Skeletal muscle tissue (tissue), 4 donors: Measurements from ENCODE around the gene COBLL1. TPM values are rescaled to one million over a fixed set of nuclear protein-coding genes. Genes with fewer than 3 reads are reported as not detected.

Source experiments
- H3K27ac ChIP-seq: one replicate; pipeline ENCODE4 v1.7.0; 2013; ENCODE audit warnings: mild to moderate bottlenecking, low read depth, low read length, inconsistent platforms
- H3K27me3 ChIP-seq, 3 donors: one replicate each; pipeline ENCODE4 v1.7.0; 2013; ENCODE audit warnings: low read length in 3 of 3; ENCODE audit not compliant: control insufficient read depth in 3 of 3, insufficient read depth in 3 of 3
- H3K36me3 ChIP-seq, 3 donors: one replicate each; pipeline ENCODE4 v1.7.0; 2013; ENCODE audit warnings: low read length in 3 of 3; ENCODE audit not compliant: control insufficient read depth in 3 of 3, insufficient read depth in 3 of 3
- H3K4me1 ChIP-seq, 3 donors: one replicate each; pipeline ENCODE4 v1.7.0; 2013; ENCODE audit warnings: low read length in 3 of 3, mild to moderate bottlenecking in 3 of 3; ENCODE audit not compliant: control insufficient read depth in 3 of 3, insufficient read depth in 3 of 3
- H3K4me3 ChIP-seq, 3 donors: one replicate each; pipeline ENCODE4 v1.7.0; 2013; ENCODE audit warnings: low read length in 3 of 3
- H3K9ac ChIP-seq, 3 donors: one replicate each; pipeline ENCODE4 v1.7.0; 2013; ENCODE audit warnings: low read length in 3 of 3, mild to moderate bottlenecking in 3 of 3, moderate library complexity in 2 of 3, low read depth in 1 of 3
- H3K9me3 ChIP-seq, 3 donors: one replicate each; pipeline ENCODE4 v1.7.0; 2013; ENCODE audit warnings: low read length in 3 of 3; ENCODE audit not compliant: control insufficient read depth in 3 of 3
- total RNA-seq: library from RNA; depleted of rRNA; stranded (reverse); fragments of >200 nt; gene quantifications from one replicate; pipeline ENCODE4 v1.2.3, GENCODE V29; 2014
- donor health status: Osteomylitis.

COBLL1 gene
- total RNA-seq, 1 donor from 2014 or later: 11.0 TPM

DNA sequence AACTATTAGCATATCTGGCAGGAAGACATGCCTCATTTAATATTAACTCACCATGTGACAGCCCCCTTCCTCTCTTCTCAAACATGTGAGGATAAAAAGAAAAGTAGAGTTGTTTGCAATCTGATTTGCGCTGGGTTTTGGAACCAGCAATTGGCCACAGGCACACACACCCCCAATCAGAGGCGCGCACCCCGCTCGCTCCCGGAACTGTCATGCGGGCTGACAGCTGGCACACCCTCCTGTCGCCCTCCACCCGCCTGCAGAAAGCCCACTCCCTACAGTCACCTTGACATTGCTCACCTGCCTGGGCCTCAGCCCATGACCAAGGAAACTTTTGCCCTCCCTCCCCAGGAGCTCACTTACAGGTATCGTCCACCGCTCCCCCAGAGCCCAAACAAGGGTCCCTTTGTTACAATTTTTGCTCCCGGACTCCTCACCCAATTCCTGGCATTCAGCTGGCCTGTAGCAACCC, 1.1 kb downstream of the COBLL1 start:
- Histone ChIP-seq H3K9ac (peak overlapping the region; percentile 77 to 87 (median 78)), H3K4me1 (peaks cover 3 to 18% (median 5%) of the 10 kb centered on the region in 3 donors), H3K27me3 (no peaks in the 10 kb centered on the region), H3K9me3 (no peaks in the 10 kb centered on the region), H3K4me3 (peak overlapping the region; percentile 82 to 83 (median 83)), H3K36me3 (no peaks in the 10 kb centered on the region), H3K27ac (peak overlapping the region; percentile 87)

DNA sequence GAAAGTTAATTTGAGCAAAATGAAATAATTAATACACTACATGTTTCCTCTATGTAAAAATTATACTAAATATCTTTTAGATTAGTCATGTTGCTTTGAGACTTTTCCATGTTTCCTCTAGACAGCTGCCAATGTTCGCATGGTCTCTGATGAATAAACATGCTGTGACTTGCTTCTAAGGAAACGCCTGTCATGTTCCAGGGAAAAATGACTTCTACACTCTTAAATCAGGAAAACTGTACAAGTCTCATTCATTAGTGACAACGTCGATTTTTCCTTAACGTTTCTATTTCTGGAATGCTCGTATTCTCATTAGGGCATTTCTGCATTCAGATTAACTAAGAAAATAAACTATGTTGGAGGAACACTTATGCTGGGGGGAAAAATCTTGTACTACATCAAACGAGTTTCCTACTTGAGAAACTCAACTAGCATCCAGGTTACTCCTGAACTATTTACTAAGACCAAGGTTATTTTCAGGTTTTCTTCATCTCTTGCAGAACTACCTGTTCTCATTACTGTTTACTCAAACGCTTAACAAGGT, 1.6 kb downstream of the COBLL1 start:
- H3K4me3 ChIP-seq: peak overlapping the region; percentile 82 to 83 (median 83)
- H3K36me3 ChIP-seq: no peaks in the 10 kb centered on the region
- peaks cover 3 to 18% (median 5%) of the 10 kb centered on the region in 3 donors for H3K4me1 ChIP-seq
- H3K27ac ChIP-seq: peak overlapping the region; percentile 87
- H3K9ac ChIP-seq: peak overlapping the region; percentile 77 to 87 (median 78)
- H3K27me3 ChIP-seq: no peaks in the 10 kb centered on the region
- no peaks in the 10 kb centered on the region for H3K9me3 ChIP-seq

DNA sequence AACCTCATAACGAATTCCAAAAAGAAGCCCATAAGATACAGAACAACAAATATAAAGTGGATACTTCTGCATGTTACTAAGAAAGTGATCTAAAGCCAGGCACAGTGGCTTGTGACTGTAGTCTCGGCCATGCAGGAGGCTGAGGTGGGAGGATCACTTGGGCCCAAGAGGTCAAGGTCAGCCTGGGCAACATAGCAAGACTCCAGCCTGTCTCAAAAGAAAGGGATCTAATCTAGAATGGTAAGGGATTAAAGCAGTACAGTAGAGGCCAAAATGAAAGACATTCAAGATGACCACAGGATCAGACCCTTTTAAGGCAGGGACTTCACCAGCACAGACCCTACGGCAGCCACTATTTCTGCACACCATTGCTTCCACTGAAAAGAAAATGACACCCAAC, 3.8 kb downstream of the COBLL1 start:
- Histone ChIP-seq H3K9ac (no peak overlapping the region), H3K27me3 (no peaks in the 10 kb centered on the region), H3K36me3 (no peaks in the 10 kb centered on the region), H3K4me1 (peaks cover 3 to 18% (median 5%) of the 10 kb centered on the region in 3 donors), H3K4me3 (peak overlapping the region in 1 of 3 donors; percentile 24), H3K9me3 (no peaks in the 10 kb centered on the region), H3K27ac (no peak overlapping the region)

DNA sequence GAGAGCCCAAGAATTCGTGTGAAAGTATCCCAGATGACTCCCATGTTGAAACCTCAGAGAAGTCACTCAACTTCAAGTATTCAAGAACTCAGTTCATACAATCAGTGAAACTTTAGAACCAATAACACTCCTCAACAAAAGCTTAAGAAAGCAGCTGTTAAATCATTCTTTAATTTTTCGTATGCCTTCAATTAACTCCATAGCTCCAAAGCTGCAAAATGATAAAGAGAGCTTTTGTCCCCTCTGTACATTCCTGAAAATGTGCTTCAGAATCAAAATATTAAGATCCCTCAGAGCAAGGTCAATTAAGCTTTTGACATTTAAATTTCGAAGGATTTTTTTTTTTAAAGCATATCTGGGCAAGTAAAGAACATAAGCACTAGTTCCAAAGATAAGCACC, 4.7 kb downstream of the COBLL1 start:
- H3K36me3 ChIP-seq: no peaks in the 10 kb centered on the region
- no peaks in the 10 kb centered on the region for H3K27me3 ChIP-seq
- H3K27ac ChIP-seq: no peak overlapping the region
- no peaks in the 10 kb centered on the region for H3K9me3 ChIP-seq
- no peak overlapping the region for H3K9ac ChIP-seq
- H3K4me1 ChIP-seq: peaks cover 3 to 13% (median 5%) of the 10 kb centered on the region in 3 donors
- H3K4me3 ChIP-seq: peak overlapping the region in 1 of 3 donors; percentile 15

DNA sequence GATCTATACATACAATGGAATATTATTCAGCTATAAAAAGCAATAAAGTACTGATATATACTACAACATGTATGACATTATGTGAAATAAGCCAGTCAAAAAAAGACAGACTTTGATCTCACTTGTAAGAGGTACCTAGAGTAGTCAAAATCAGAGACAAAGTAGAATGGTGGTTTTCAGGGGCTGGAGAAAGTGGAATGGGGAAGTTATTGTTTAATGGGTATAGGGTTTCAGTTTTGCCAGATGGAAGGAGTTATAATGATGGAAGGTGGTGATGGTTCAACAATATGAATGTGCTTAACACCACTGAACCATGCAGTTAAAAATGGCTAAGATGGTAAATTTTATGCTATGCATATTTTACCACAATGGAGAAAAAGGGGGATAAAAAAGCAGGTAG, 6.3 kb downstream of the COBLL1 start:
- H3K27ac ChIP-seq: no peak overlapping the region
- H3K9ac ChIP-seq: no peak overlapping the region
- no peaks in the 10 kb centered on the region for H3K27me3 ChIP-seq
- H3K36me3 ChIP-seq: no peaks in the 10 kb centered on the region
- H3K4me3 ChIP-seq: no peak overlapping the region
- no peaks in the 10 kb centered on the region for H3K9me3 ChIP-seq
- H3K4me1 ChIP-seq: peaks cover under 1 to 11% (median 2%) of the 10 kb centered on the region in 3 donors

DNA sequence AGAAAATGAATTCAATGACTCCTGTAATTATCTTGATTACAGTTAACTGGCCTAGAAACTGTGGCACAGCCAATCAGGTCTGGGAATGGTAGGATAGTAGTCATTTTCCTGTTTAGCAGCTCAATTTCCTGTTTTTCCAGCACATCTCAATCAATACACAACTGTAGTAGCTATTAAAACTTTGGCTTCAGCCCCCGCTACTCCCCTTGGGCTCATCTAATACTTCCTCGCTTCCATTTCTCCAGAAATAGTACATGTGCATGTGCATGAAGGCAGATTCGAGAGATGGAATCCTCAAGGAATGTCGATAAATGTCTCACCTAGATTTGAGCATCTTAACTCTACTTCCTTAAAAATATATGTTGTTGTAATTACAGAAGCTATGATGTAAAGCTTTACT, 9.7 kb downstream of the COBLL1 start:
- Histone ChIP-seq H3K9ac (no peak overlapping the region), H3K27me3 (no peaks in the 10 kb centered on the region), H3K4me1 (peaks cover 0 to 7% (median 2%) of the 10 kb centered on the region in 3 donors), H3K27ac (peak overlapping the region; percentile 31), H3K9me3 (no peaks in the 10 kb centered on the region), H3K36me3 (no peaks in the 10 kb centered on the region), H3K4me3 (peak overlapping the region in 1 of 3 donors; percentile 34)

DNA sequence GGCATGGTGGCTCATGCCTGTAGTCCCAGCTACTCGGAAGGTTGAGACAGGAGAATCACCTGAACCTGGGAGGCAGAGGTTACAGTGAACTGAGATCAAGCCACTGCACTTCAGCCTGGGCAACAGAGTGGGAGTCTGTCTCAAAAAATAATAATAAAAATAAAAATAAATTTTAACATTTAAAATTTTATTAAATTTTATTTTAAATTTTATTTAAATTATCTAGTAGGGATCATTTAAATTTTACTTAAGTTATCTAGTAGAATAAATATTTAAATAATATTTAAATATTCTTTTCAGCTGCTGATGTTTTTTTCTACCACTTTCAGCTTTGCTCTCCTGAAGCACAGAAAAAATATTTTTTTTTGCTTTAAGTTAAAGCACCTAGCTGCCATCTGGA, 10.4 kb downstream of the COBLL1 start:
- H3K9me3 ChIP-seq: no peaks in the 10 kb centered on the region
- no peaks in the 10 kb centered on the region for H3K36me3 ChIP-seq
- peaks cover 2 to 8% (median 2%) of the 10 kb centered on the region in 3 donors for H3K4me1 ChIP-seq
- no peak overlapping the region for H3K4me3 ChIP-seq
- no peak overlapping the region for H3K9ac ChIP-seq
- H3K27ac ChIP-seq: peak overlapping the region; percentile 31
- H3K27me3 ChIP-seq: no peaks in the 10 kb centered on the region

DNA sequence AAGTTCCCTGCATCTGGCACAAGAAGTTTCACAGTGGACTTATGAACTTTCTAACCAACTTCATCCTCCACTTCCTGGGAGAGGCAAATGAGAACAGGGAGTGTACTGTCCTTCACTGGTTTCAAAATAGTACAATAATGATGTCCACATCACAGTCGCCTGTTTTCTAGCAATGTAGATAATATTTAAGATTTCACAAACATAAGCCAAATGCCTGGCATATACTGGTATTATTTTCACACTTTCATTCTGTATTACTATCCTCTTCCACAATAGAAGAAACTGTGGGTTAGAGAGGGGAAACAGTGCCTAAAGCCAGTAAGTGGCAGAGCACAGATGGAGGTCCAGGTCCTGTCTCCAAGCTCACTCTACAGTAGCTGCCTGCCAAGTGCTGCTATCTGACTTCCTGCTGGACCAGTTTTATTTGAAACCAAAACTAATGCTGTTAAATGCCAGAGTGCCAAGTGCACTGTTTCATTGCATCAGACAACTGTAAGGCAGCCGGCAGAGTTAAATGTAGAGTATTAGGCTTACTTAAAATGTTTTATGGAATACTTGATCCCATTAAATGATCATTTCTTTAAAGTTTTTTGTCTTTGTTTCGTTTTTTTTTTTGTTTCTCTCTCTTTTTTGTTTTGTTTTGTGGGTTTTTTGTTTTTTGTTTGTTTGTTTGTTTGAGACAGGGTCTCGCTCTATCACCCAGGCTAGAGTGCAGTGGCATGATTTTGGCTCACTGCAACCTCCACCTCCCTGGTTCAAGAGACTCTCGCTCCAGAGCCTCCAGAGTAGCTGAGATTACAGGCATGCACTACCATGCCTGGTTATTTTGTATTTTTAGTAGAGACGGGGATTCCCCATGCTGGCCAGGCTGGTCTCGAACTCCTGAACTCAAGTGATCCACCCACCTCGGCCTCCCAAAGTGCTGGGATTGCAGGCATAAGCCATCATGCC, 15.1 kb downstream of the COBLL1 start:
- Histone ChIP-seq H3K27ac (no peak overlapping the region), H3K9ac (no peak overlapping the region), H3K27me3 (no peaks in the 10 kb centered on the region), H3K4me1 (peaks cover 0 to 7% (median 7%) of the 10 kb centered on the region in 3 donors), H3K9me3 (no peaks in the 10 kb centered on the region), H3K4me3 (no peak overlapping the region), H3K36me3 (no peaks in the 10 kb centered on the region)

DNA sequence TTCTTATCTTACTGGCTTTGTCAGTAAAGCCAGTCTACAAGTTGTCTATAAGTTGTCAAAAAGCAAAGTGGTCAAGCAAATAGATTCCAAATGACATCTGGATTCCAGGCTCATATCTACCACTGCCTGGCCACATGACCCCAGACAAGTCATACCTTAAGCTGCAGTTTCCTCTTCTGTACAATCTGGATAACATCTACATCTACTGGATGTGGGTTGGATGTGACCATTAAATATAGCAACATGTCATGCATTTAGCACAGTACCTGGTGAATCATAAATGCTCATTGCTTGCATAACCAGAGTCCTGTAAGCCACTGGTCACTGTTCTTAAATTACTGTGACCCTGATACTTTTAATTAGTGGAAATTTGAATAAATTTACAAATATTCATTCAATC, 16.8 kb downstream of the COBLL1 start:
- Histone ChIP-seq H3K9me3 (no peaks in the 10 kb centered on the region), H3K4me1 (peaks cover 0 to 7% (median 4%) of the 10 kb centered on the region in 3 donors), H3K4me3 (no peak overlapping the region), H3K36me3 (no peaks in the 10 kb centered on the region), H3K27ac (no peak overlapping the region), H3K27me3 (no peaks in the 10 kb centered on the region), H3K9ac (no peak overlapping the region)

DNA sequence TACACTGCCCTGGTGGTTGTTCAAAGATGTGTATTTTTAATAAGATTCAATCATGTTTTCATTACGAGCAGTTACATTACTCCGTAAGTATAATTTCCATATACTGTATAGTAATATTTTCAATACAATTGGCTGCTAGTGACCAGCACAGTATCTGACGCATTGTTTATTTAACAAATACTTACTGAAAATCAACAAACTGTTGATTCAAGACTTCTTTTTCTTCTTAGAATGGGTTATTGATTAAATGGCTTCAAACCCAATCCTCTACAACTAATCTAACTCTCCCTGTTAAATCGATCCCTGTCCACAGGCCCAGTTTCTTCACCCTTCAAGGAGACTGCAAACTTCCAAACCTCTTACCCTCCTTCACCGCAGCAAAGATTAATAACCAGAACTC, 18.5 kb downstream of the COBLL1 start:
- no peak overlapping the region for H3K4me3 ChIP-seq
- H3K36me3 ChIP-seq: no peaks in the 10 kb centered on the region
- H3K27ac ChIP-seq: no peak overlapping the region
- no peak overlapping the region for H3K9ac ChIP-seq
- no peaks in the 10 kb centered on the region for H3K27me3 ChIP-seq
- H3K9me3 ChIP-seq: no peaks in the 10 kb centered on the region
- H3K4me1 ChIP-seq: peaks cover 0 to 7% (median 4%) of the 10 kb centered on the region in 3 donors
